Midbrain (tissue), 1 donor: ENCODE results near the gene AIF1.

Experiments
- DNase-seq: peaks from one replicate; lab custom pipeline; 2025; lab: John Stamatoyannopoulos, UW

Gene AIF1

GRCh38 chr6:31614684-31615578 lies at the start of gene AIF1:
Gene AIF1, plus strand, starts transcription at chr6:31615234. Its CDS starts 96 bp downstream, at chr6:31615330.
- peak; percentile 16 for DNase-seq

DNA sequence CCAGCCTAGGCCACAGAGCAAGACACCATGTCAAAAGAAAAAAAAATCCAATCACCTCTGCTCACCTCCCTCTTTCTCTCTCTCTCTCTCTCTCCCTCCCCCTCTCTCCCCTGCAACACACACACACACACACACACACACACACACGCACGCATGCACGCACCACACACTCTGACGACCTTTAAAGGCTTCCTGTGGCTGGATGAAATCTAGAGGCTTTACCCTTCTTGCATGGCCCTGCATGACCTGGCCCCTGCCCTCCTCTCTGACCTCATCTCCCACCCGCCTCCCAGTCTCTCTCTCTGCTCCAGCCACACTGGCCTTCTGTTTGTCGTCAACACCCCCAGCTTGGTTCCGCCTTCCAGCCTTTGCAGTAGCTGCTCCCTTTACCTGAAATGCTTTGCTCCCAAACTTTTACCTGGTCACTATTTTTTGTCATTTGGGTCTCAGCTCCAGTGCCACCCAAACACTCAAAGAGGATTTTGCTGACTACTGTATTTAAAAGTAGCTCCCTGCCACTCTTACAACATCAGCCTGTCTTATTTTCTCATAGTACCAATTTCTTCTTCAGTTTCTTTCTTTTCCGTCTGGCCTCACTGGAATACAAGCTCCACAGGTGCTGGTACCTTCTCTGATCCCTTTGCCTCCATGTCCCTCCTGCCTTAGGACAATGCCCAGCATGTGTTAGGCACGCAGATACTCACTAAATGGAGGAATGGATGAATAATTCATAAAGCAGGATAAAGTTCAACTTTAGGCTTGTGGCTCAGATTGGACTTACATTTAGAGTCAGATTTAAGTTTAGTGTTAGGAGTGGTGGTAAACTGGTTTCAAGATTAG lies 47.3 kb upstream of the AIF1 start:
- DNase-seq, result no peak

GRCh38 chr6:31568537-31568961 lies 46.5 kb upstream of the AIF1 start:
- no peak for DNase-seq

GRCh38 chr6:31569861-31570536 lies 45.0 kb upstream of the AIF1 start:
- no peak for DNase-seq

DNA sequence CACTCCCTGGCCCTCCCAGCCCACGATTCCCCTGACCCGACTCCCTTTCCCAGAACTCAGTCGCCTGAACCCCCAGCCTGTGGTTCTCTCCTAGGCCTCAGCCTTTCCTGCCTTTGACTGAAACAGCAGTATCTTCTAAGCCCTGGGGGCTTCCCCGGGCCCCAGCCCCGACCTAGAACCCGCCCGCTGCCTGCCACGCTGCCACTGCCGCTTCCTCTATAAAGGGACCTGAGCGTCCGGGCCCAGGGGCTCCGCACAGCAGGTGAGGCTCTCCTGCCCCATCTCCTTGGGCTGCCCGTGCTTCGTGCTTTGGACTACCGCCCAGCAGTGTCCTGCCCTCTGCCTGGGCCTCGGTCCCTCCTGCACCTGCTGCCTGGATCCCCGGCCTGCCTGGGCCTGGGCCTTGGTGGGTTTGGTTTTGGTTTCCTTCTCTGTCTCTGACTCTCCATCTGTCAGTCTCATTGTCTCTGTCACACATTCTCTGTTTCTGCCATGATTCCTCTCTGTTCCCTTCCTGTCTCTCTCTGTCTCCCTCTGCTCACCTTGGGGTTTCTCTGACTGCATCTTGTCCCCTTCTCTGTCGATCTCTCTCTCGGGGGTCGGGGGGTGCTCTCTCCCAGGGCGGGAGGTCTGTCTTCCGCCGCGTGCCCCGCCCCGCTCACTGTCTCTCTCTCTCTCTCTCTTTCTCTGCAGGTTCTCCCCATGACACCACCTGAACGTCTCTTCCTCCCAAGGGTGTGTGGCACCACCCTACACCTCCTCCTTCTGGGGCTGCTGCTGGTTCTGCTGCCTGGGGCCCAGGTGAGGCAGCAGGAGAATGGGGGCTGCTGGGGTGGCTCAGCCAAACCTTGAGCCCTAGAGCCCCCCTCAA lies 42.8 kb upstream of the AIF1 start, which contains the start of gene LTA:
TSS of gene LTA (plus strand) at position 249 of the 871 bp plus-strand sequence. CDS start at position 703, 454 bp downstream.
- DNase-seq, result no peak

GRCh38 chr6:31573239-31574105 lies 41.6 kb upstream of the AIF1 start:
- DNase-seq, result no peak

DNA sequence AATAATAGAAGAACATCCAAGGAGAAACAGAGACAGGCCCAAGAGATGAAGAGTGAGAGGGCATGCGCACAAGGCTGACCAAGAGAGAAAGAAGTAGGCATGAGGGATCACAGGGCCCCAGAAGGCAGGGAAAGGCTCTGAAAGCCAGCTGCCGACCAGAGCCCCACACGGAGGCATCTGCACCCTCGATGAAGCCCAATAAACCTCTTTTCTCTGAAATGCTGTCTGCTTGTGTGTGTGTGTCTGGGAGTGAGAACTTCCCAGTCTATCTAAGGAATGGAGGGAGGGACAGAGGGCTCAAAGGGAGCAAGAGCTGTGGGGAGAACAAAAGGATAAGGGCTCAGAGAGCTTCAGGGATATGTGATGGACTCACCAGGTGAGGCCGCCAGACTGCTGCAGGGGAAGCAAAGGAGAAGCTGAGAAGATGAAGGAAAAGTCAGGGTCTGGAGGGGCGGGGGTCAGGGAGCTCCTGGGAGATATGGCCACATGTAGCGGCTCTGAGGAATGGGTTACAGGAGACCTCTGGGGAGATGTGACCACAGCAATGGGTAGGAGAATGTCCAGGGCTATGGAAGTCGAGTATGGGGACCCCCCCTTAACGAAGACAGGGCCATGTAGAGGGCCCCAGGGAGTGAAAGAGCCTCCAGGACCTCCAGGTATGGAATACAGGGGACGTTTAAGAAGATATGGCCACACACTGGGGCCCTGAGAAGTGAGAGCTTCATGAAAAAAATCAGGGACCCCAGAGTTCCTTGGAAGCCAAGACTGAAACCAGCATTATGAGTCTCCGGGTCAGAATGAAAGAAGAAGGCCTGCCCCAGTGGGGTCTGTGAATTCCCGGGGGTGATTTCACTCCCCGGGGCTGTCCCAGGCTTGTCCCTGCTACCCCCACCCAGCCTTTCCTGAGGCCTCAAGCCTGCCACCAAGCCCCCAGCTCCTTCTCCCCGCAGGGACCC lies 40.6 kb upstream of the AIF1 start:
- DNase-seq, result no peak

- no peak for DNase-seq
Observed at GRCh38 chr6:31575335-31575901, 39.6 kb upstream of the AIF1 start, which contains the start of gene TNF. Gene TNF, plus strand, starts transcription at chr6:31575565. Its CDS starts 177 bp downstream, at chr6:31575742.

- no peak for DNase-seq
Observed at GRCh38 chr6:31575952-31576685, 38.9 kb upstream of the AIF1 start.

DNA sequence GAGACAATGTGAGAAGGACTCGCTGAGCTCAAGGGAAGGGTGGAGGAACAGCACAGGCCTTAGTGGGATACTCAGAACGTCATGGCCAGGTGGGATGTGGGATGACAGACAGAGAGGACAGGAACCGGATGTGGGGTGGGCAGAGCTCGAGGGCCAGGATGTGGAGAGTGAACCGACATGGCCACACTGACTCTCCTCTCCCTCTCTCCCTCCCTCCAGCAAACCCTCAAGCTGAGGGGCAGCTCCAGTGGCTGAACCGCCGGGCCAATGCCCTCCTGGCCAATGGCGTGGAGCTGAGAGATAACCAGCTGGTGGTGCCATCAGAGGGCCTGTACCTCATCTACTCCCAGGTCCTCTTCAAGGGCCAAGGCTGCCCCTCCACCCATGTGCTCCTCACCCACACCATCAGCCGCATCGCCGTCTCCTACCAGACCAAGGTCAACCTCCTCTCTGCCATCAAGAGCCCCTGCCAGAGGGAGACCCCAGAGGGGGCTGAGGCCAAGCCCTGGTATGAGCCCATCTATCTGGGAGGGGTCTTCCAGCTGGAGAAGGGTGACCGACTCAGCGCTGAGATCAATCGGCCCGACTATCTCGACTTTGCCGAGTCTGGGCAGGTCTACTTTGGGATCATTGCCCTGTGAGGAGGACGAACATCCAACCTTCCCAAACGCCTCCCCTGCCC lies 38.0 kb upstream of the AIF1 start:
- no peak for DNase-seq

DNA sequence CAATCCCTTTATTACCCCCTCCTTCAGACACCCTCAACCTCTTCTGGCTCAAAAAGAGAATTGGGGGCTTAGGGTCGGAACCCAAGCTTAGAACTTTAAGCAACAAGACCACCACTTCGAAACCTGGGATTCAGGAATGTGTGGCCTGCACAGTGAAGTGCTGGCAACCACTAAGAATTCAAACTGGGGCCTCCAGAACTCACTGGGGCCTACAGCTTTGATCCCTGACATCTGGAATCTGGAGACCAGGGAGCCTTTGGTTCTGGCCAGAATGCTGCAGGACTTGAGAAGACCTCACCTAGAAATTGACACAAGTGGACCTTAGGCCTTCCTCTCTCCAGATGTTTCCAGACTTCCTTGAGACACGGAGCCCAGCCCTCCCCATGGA lies 37.5 kb upstream of the AIF1 start:
- DNase-seq, result no peak

GRCh38 chr6:31578184-31579118 lies 36.6 kb upstream of the AIF1 start:
- DNase-seq, result no peak

GRCh38 chr6:31579119-31579505 lies 35.9 kb upstream of the AIF1 start:
- DNase-seq, result no peak

GRCh38 chr6:31579546-31580437 lies 35.2 kb upstream of the AIF1 start:
- no peak for DNase-seq

GRCh38 chr6:31580438-31580740 lies 34.6 kb upstream of the AIF1 start:
- DNase-seq, result no peak
